SJCRH30 (cell line): Measurements from ENCODE around the gene RANBP10. TPM values are rescaled to one million over a fixed set of nuclear protein-coding genes. Genes with fewer than 3 reads are reported as not detected.

ENCODE experiments used
- DNase-seq, 2 experiments: peaks; one replicate each; pipeline ENCODE4 v3.0.0-alpha.2; 2015 to 2020
- H3K27ac ChIP-seq: fragments of 250-450 bp; sonication (Bioruptor Pico); 2 replicates; pipeline ENCODE4 v1.5.1; 2020; ENCODE audit warnings: mild to moderate bottlenecking, moderate library complexity
- H3K27me3 ChIP-seq: fragments of 250-450 bp; sonication (Bioruptor Pico); 2 replicates; pipeline ENCODE4 v1.5.1; 2020; ENCODE audit warnings: mild to moderate bottlenecking, moderate library complexity
- H3K36me3 ChIP-seq: fragments of 250-450 bp; sonication (Bioruptor Pico); 2 replicates; pipeline ENCODE4 v1.5.1; 2020; ENCODE audit warnings: mild to moderate bottlenecking, moderate library complexity
- H3K4me1 ChIP-seq: fragments of 250-450 bp; sonication (Bioruptor Pico); 2 replicates; pipeline ENCODE4 v1.5.1; 2020; ENCODE audit warnings: mild to moderate bottlenecking, moderate library complexity
- H3K4me3 ChIP-seq: fragments of 250-450 bp; sonication (Bioruptor Pico); 2 replicates; pipeline ENCODE4 v1.5.1; 2020; ENCODE audit warnings: mild to moderate bottlenecking, moderate library complexity
- H3K9me3 ChIP-seq: fragments of 250-450 bp; sonication (Bioruptor Pico); replicated peaks from 2 replicates; pipeline ENCODE4 v1.5.1; 2020; ENCODE audit warnings: mild to moderate bottlenecking, moderate library complexity
- total RNA-seq: library from RNA; depleted of rRNA; stranded (reverse); fragments of >200 nt; shearing (Covaris generic); gene quantifications from 2 replicates; pipeline ENCODE4 v1.2.3, GENCODE V29; 2014; rRNA removed

Gene RANBP10
- total RNA-seq, 1 experiment from 2014 or later: 4.9 TPM

GRCh38 chr16:67679935-67680897 is 126.1 kb downstream of the RANBP10 start:
- no peaks in the 10 kb centered on the region for H3K9me3 ChIP-seq
- no peaks in the 10 kb centered on the region for H3K4me1 ChIP-seq
- no peaks in the 10 kb centered on the region for H3K27me3 ChIP-seq
- DNase-seq: no peak
- no peak overlapping the region for H3K27ac ChIP-seq
- no peak overlapping the region for H3K4me3 ChIP-seq
- H3K36me3 ChIP-seq: no peaks in the 10 kb centered on the region

DNA sequence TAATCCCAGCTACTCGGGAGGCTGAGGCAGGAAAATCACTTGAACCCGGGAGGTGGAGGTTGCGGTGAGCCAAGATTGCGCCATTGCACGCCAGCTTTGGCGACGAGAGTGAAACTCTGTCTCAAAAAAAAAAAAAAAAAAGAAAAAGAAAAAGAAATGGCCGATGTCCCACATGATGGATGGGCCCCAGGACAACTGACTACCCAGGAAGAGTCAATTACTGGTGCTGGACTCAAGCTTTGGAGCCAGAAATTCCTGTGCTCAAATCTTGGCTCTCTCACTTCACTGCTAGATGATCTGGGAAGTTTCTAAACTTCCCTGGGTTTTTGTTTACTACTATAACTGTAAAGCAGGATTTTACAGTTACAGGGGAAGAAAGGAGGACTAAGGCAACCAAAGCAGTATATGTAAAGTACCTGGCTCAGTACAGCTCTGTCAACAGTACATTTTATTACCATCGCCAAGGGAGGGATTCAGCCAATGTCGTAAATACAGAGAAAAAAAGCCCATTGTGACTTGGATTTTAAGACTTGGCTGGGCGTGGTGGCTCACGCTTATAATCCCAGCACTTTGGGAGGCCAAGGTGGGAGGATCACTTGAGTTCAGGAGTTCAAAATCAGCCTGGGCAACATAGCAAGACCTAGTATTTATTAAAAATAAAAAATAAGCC is 127.9 kb downstream of the RANBP10 start:
- Histone ChIP-seq H3K4me3 (no peak overlapping the region), H3K27me3 (no peaks in the 10 kb centered on the region), H3K9me3 (no peaks in the 10 kb centered on the region), H3K4me1 (no peaks in the 10 kb centered on the region), H3K36me3 (no peaks in the 10 kb centered on the region), H3K27ac (no peak overlapping the region)
- no peak for DNase-seq

DNA sequence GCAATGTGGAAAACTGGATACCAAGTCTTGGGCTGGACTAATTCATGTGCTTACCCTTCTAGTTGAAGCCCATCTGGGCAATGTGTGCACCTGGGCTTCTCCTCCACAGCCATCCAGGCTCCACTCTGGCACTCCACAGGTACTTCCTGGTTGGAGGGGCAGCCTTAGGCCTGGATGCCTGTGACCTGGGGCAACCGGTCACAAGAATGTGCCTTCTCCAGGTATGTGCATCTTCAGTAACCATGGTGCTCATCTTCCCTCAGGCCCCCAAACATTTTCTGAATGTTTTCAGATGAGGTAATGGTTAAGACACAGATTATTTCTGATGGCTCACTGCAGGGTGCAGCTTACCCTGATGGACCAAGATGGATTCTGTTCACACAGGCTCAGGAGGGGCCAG is 128.6 kb downstream of the RANBP10 start:
- Histone ChIP-seq H3K27ac (no peak overlapping the region), H3K4me3 (no peak overlapping the region), H3K36me3 (no peaks in the 10 kb centered on the region), H3K4me1 (no peaks in the 10 kb centered on the region), H3K27me3 (no peaks in the 10 kb centered on the region), H3K9me3 (no peaks in the 10 kb centered on the region)
- DNase-seq: no peak

- Histone ChIP-seq H3K36me3 (no peaks in the 10 kb centered on the region), H3K27me3 (no peaks in the 10 kb centered on the region), H3K4me3 (no peak overlapping the region), H3K27ac (no peak overlapping the region), H3K4me1 (no peaks in the 10 kb centered on the region), H3K9me3 (no peaks in the 10 kb centered on the region)
- no peak for DNase-seq
Observed at GRCh38 chr16:67676939-67677338, 129.4 kb downstream of the RANBP10 start.

GRCh38 chr16:67676516-67676915 is 129.8 kb downstream of the RANBP10 start:
- no peak for DNase-seq
- no peaks in the 10 kb centered on the region for H3K4me1 ChIP-seq
- no peaks in the 10 kb centered on the region for H3K9me3 ChIP-seq
- no peaks in the 10 kb centered on the region for H3K27me3 ChIP-seq
- H3K4me3 ChIP-seq: no peak overlapping the region
- no peaks in the 10 kb centered on the region for H3K36me3 ChIP-seq
- H3K27ac ChIP-seq: no peak overlapping the region

GRCh38 chr16:67675999-67676398 is 130.4 kb downstream of the RANBP10 start:
- Histone ChIP-seq H3K4me3 (no peak overlapping the region), H3K9me3 (no peaks in the 10 kb centered on the region)
- DNase-seq: no peak

DNA sequence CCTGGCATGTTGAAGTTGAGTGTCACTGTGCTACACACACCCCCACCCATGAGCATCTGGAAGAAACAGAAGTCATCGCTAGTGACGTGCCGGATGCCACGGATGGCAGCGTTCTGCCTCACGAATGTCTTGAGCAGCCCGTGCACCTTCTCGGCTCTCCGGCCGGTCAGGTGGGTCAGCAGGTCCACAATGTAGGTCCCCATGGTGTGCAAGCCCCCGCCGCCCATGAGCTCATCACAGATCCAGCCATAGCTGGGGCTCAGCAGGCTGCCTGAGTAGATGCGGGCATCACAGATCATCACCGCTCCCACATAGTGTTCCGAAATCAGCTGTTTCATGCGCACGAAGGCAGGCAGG is 130.8 kb downstream of the RANBP10 start:
- H3K4me3 ChIP-seq: no peak overlapping the region
- no peak for DNase-seq
- no peak overlapping the region for H3K27ac ChIP-seq
- H3K9me3 ChIP-seq: no peaks in the 10 kb centered on the region
- no peaks in the 10 kb centered on the region for H3K27me3 ChIP-seq
- H3K4me1 ChIP-seq: no peaks in the 10 kb centered on the region
- no peaks in the 10 kb centered on the region for H3K36me3 ChIP-seq

More at GRCh38 chr16:67675999-67676398, 130.4 kb downstream of the RANBP10 start:
- no peak overlapping the region for H3K27ac ChIP-seq
- H3K36me3 ChIP-seq: no peaks in the 10 kb centered on the region
- H3K27me3 ChIP-seq: no peaks in the 10 kb centered on the region
- H3K4me1 ChIP-seq: no peaks in the 10 kb centered on the region

DNA sequence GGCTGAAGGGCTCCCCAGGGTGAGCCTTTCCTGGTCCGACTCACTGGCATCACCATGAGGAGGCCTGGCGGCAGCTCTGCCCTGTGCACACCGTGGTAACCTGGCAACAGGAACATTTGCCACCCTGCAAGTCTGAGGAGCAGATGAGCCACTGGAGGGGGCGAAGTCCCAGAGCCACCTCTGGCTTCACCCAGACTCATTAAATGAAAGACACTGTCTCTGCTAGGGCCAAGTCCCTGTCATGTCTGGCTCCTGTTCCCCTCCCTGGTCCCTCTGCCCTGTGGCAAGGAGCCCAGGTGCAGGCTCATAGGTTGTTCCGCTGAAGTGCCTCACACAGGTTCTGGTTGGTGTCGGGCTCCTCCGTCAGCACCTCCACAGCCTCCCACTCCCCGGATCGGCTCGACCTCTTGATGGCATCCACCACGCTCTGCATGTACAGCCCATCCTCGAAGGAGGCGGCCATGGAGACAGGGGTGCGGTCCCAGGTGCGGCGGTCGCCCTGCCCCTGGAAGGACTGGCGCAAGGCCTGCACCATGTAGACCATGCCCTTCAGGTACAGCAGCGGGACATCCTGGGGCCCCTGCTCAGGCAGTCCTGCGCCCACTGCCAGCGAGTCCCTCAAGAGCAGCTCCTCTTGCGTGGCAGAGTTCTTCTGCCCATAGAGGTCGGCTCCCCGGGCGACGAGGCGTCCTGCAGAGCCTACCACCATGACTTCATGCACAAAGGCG is 131.3 kb downstream of the RANBP10 start:
- H3K4me3 ChIP-seq: no peak overlapping the region
- no peak for DNase-seq
- no peaks in the 10 kb centered on the region for H3K36me3 ChIP-seq
- no peaks in the 10 kb centered on the region for H3K9me3 ChIP-seq
- H3K27ac ChIP-seq: no peak overlapping the region
- no peaks in the 10 kb centered on the region for H3K27me3 ChIP-seq
- H3K4me1 ChIP-seq: no peaks in the 10 kb centered on the region

DNA sequence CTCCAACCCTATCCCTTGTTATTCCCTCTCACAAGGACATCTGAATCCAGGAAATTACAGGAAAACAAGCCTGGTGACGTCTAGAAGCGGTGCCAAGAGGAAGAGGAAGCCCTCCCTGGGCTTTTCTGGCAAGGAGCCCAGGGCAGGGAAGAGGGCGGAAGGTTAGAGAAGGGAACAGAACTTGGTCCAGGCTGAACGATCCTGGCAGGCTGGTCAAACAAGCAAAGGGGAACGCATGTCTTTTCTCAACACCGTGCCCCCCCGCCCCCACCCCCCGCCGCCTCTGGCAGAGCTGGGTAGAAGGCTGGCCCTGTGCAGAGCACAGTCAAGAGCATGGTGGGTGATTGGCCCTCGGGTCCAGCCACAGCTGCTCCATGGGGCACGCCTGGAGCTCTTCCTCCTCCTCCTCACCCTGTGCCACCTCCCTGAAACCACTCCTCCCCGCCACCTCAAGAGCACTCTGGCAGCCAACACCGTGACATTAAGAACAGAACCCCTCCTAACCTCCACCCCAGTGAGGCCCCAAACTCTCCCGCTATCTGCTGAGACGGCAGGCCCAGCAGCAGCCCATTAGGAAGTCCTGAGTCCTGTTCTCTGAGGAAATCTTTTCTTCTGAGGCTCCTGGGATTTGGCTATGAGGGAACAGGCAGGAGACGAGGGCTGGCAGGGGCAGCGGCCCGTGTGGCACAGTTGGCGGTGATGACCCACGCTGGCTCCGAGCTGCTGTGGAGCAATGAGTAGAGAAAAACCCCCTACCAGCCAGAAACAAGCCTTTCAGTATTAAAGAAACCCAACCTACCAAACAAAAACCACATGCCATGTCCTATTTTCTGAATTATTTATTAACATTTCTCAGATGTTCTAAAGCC is 132.4 kb downstream of the RANBP10 start:
- Histone ChIP-seq H3K9me3 (no peaks in the 10 kb centered on the region), H3K27ac (no peak overlapping the region), H3K4me3 (no peak overlapping the region), H3K4me1 (no peaks in the 10 kb centered on the region), H3K36me3 (no peaks in the 10 kb centered on the region), H3K27me3 (no peaks in the 10 kb centered on the region)
- DNase-seq: no peak

Other genes with a start within 250 kb of the RANBP10 start
- gene CTCF, start 244.0 kb downstream of the RANBP10 start, total RNA-seq: 53.9 and 58.7 TPM in 2 replicates
- 0.43 TPM in 2 replicates for gene CARMIL2, start 161.4 kb downstream of the RANBP10 start, total RNA-seq
- 13.7 and 15.5 TPM in 2 replicates for gene ACD, start 146.3 kb downstream of the RANBP10 start, total RNA-seq
- 0.65 and 0.76 TPM in 2 replicates for gene PARD6A, start 145.6 kb downstream of the RANBP10 start, total RNA-seq
- 2.5 and 3.0 TPM in 2 replicates for gene ENKD1, start 139.8 kb downstream of the RANBP10 start, total RNA-seq
- gene C16orf86, start 139.7 kb downstream of the RANBP10 start, total RNA-seq: 0.81 and 0.96 TPM in 2 replicates
- 10.5 and 11.2 TPM in 2 replicates for gene GFOD2, start 87.2 kb downstream of the RANBP10 start, total RNA-seq
- gene TSNAXIP1, start 329 bp upstream of the RANBP10 start, total RNA-seq: 0.33 and 0.49 TPM in 2 replicates
- 24.8 and 27.1 TPM in 2 replicates for gene THAP11, start 35.8 kb upstream of the RANBP10 start, total RNA-seq
- 164 and 177 TPM in 2 replicates for gene NUTF2, start 40.4 kb upstream of the RANBP10 start, total RNA-seq
- 15.4 and 18.8 TPM in 2 replicates for gene CENPT, start 41.1 kb upstream of the RANBP10 start, total RNA-seq
- 40.9 and 43.5 TPM in 2 replicates for gene EDC4, start 66.5 kb upstream of the RANBP10 start, total RNA-seq
- gene NRN1L, start 78.3 kb upstream of the RANBP10 start, total RNA-seq: not detected in 2 replicates
- gene PSKH1, start 86.7 kb upstream of the RANBP10 start, total RNA-seq: 5.6 and 6.1 TPM in 2 replicates
- 0.99 and 1.7 TPM in 2 replicates for gene CTRL, start 125.3 kb upstream of the RANBP10 start, total RNA-seq
- gene PSMB10, start 130.3 kb upstream of the RANBP10 start, total RNA-seq: 7.4 and 7.6 TPM in 2 replicates
- 2.3 and 4.5 TPM in 2 replicates for gene LCAT, start 137.6 kb upstream of the RANBP10 start, total RNA-seq
- 12.6 and 15.1 TPM in 2 replicates for gene SLC12A4, start 162.1 kb upstream of the RANBP10 start, total RNA-seq
- not detected in 2 replicates for gene DPEP3, start 173.9 kb upstream of the RANBP10 start, total RNA-seq
- not detected in 2 replicates for gene DPEP2, start 192.9 kb upstream of the RANBP10 start, total RNA-seq
- gene DPEP2NB, start 209.4 kb upstream of the RANBP10 start, total RNA-seq: not detected in 2 replicates
- 9.4 and 9.9 TPM in 2 replicates for gene DDX28, start 216.7 kb upstream of the RANBP10 start, total RNA-seq
- 8.6 and 9.0 TPM in 2 replicates for gene DUS2, start 216.7 kb upstream of the RANBP10 start, total RNA-seq